HepG2 (cell line): ENCODE measurements around the gene GMPR. TPM values are rescaled to one million over a fixed set of nuclear protein-coding genes. Genes with fewer than 3 reads are reported as not detected.

Experiments
- ATAC-seq: fragments of 200-7000 bp; cut with Tn5 transposase; 3 replicates; pipeline ENCODE4 v1.9.1; 2020; ENCODE audit warnings: mild to moderate bottlenecking, moderate library complexity
- BruUV-seq: library from RNA; stranded (reverse); fragments of 400-500 nt; replicated peaks from 2 replicates; lab custom pipeline; 2021; lab: Mats Ljungman, UMichigan
- CTCF ChIA-PET: fragments of 300-600 bp; formaldehyde crosslinking; extraction: SDS; loops from one replicate; lab custom pipeline; 2021; ENCODE audit warnings: low total read pairs, inconsistent platforms, low intra/inter-chr PET ratio; lab: Yijun Ruan, JAX
- POLR2A ChIA-PET: fragments of 350-600 bp; sonication (Branson Sonifier 250); formaldehyde crosslinking; loops from one replicate; lab custom pipeline; 2020; ENCODE audit warnings: antibody characterized with exemption, inconsistent platforms; lab: Yijun Ruan, JAX
- DNase-seq: peaks from one replicate; pipeline ENCODE4 v3.0.0-alpha.2; 2015; ENCODE audit warnings: low spot score
- FAIRE-seq: peaks from 3 replicates; lab custom pipeline; 2011; peaks lifted over from hg19 to GRCh38; lab: Jason Lieb, UNC
- H2AFZ ChIP-seq: one replicate; pipeline ENCODE4 v1.6.1; 2011; ENCODE audit warnings: low read length, inconsistent platforms
- H3K27ac ChIP-seq: fragments of 300-600 bp; 3 replicates; pipeline ENCODE4 v1.8.0; 2011; ENCODE audit warnings: mixed run types, mild to moderate bottlenecking, mixed read lengths, low read length, inconsistent platforms; ENCODE audit not compliant: insufficient read depth; ENCODE audit errors: extremely low read length
- H3K27me3 ChIP-seq, 2 experiments: fragments of 200-600 bp in 1 of 2; 2 replicates in 1 of 2; 3 replicates in 1 of 2; pipeline versions ENCODE4 v1.6.0 to v1.8.0; 2011; ENCODE audit warnings: low read length in 2 of 2, mild to moderate bottlenecking in 2 of 2, moderate library complexity in 2 of 2, inconsistent platforms in 1 of 2; ENCODE audit not compliant: insufficient read depth in 2 of 2, control insufficient read depth in 1 of 2
- H3K36me3 ChIP-seq, 2 experiments: fragments of 200-600 bp in 1 of 2; replicated peaks in 1 of 2; 2 replicates in 1 of 2; 3 replicates in 1 of 2; pipeline versions ENCODE4 v1.5.1 to v1.8.0; 2011; ENCODE audit warnings: low read length in 2 of 2, inconsistent platforms in 1 of 2; ENCODE audit not compliant: insufficient read depth in 2 of 2, control insufficient read depth in 1 of 2
- H3K4me1 ChIP-seq: 2 replicates; pipeline ENCODE4 v1.5.1; 2012; ENCODE audit warnings: low read length, inconsistent platforms; ENCODE audit not compliant: insufficient read depth
- H3K4me2 ChIP-seq: 2 replicates; pipeline ENCODE4 v1.6.0; 2011; ENCODE audit warnings: low read depth, low read length, inconsistent platforms
- H3K4me3 ChIP-seq, 3 experiments: fragments of 200-600 bp in 1 of 3; sonication (generic), shearing (Covaris generic) in 1 of 3; replicated peaks in 1 of 3; 2 replicates each; pipeline ENCODE4 v1.5.1; 2011 to 2016; ENCODE audit warnings: low read length in 3 of 3, inconsistent platforms in 2 of 3, low read depth in 2 of 3, mild to moderate bottlenecking in 2 of 3, control low read depth in 1 of 3, mixed read lengths in 1 of 3; ENCODE audit not compliant: insufficient read depth in 1 of 3
- H3K79me2 ChIP-seq: one replicate; pipeline ENCODE4 v1.6.1; 2011; ENCODE audit warnings: low read length, inconsistent platforms; ENCODE audit not compliant: insufficient read depth
- H3K9ac ChIP-seq: 2 replicates; pipeline ENCODE4 v1.6.0; 2011; ENCODE audit warnings: mild to moderate bottlenecking, low read depth, low read length, inconsistent platforms; ENCODE audit not compliant: insufficient read depth
- H3K9me3 ChIP-seq: 2 replicates; pipeline ENCODE4 v1.5.1; 2012; ENCODE audit warnings: mild to moderate bottlenecking, low read length
- H4K20me1 ChIP-seq: 2 replicates; pipeline ENCODE4 v1.6.0; 2011; ENCODE audit warnings: inconsistent platforms, mild to moderate bottlenecking, low read length, moderate library complexity; ENCODE audit not compliant: insufficient read depth
- ARID5B ChIP-seq: IDR thresholded peaks from 2 replicates; pipeline ENCODE4 v1.4.0; 2020; ENCODE audit warnings: mild to moderate bottlenecking, missing genetic modification reagents
- BRD4 ChIP-seq: sonication (generic); formaldehyde crosslinking; IDR thresholded peaks from 2 replicates; pipeline ENCODE4 v1.4.0; 2020; ENCODE audit warnings: missing genetic modification reagents
- FOXK1 ChIP-seq: sonication (generic); formaldehyde crosslinking; IDR thresholded peaks from 2 replicates; pipeline ENCODE4 v1.4.0; 2020; ENCODE audit warnings: low read depth, missing genetic modification reagents, borderline replicate concordance
- GZF1 ChIP-seq: sonication (generic); formaldehyde crosslinking; IDR thresholded peaks from 2 replicates; pipeline ENCODE4 v1.5.1; 2020; ENCODE audit warnings: mild to moderate bottlenecking, missing genetic modification reagents
- MED1 ChIP-seq: sonication (generic); formaldehyde crosslinking; IDR thresholded peaks from 2 replicates; pipeline ENCODE4 v1.4.0; 2020; ENCODE audit warnings: missing genetic modification reagents
- MLX ChIP-seq: IDR thresholded peaks from 2 replicates; pipeline ENCODE4 v1.6.1; 2016
- PAXIP1 ChIP-seq: sonication (generic); formaldehyde crosslinking; conservative IDR thresholded peaks from 2 replicates; pipeline ENCODE4 v1.4.0; 2020; ENCODE audit warnings: mild to moderate bottlenecking, missing genetic modification reagents, moderate library complexity
- PPARG ChIP-seq: conservative IDR thresholded peaks from 2 replicates; pipeline ENCODE4 v1.6.1; 2016; ENCODE audit warnings: missing biosample characterization, missing genetic modification reagents
- RARA ChIP-seq: IDR thresholded peaks from 2 replicates; pipeline ENCODE4 v1.6.1; 2016; ENCODE audit warnings: missing genetic modification reagents, missing compliant biosample characterization
- RFX5 ChIP-seq: IDR thresholded peaks from 2 replicates; pipeline ENCODE4 v1.6.1; 2011; ENCODE audit warnings: low read depth, low read length, improper control_type of control experiment
- YEATS2 ChIP-seq: sonication (generic); formaldehyde crosslinking; IDR thresholded peaks from 2 replicates; pipeline ENCODE4 v1.4.0; 2020; ENCODE audit warnings: missing genetic modification reagents, borderline replicate concordance
- ZNF205 ChIP-seq: IDR thresholded peaks from 2 replicates; pipeline ENCODE4 v1.6.1; 2018; ENCODE audit warnings: missing biosample characterization, missing genetic modification reagents
- ZNF251 ChIP-seq: sonication (generic); formaldehyde crosslinking; IDR thresholded peaks from 2 replicates; pipeline ENCODE4 v1.9.0; 2021; ENCODE audit warnings: mild to moderate bottlenecking, missing genetic modification reagents
- ZNF431 ChIP-seq: sonication (generic); formaldehyde crosslinking; IDR thresholded peaks from 2 replicates; pipeline ENCODE4 v1.9.0; 2022; ENCODE audit warnings: missing genetic modification reagents, low read depth, mild to moderate bottlenecking, borderline replicate concordance
- ZNF710 ChIP-seq: sonication (generic); formaldehyde crosslinking; IDR thresholded peaks from 2 replicates; pipeline ENCODE4 v1.5.0; 2020; ENCODE audit warnings: mild to moderate bottlenecking, missing genetic modification reagents, borderline replicate concordance
- WGBS: methylation state at CpG from one replicate; pipeline ENCODE4 v1.1.6; 2017; ENCODE audit warnings: low lambda C conversion rate; 5-methylcytosine and 5-hydroxymethylcytosine counted together
- in situ Hi-C: cut with HindIII; loops from 2 replicates; pipeline ENCODE4 v1.10.0; 2017; ENCODE audit warnings: low pct_unique_long_range_greater_than_20kb; ENCODE audit not compliant: extremely low pct_ligation_motif_present
- intact Hi-C: fragments of 100-400 bp; cut with micrococcal nuclease; formaldehyde crosslinking; loops from one replicate; pipeline ENCODE4 v1.10.0; 2022; ENCODE audit not compliant: unreplicated experiment
- polyA plus RNA-seq, 8 experiments: library from polyadenylated mRNA; depleted of rRNA in 3 of 8; stranded (reverse) in 7 of 8; unstranded in 1 of 8; fragments of >200 nt; fragmentation: Illumina TruSeq in 4 of 8; extraction: Trizol in 4 of 8; gene quantifications; 2 replicates each; pipeline versions ENCODE4 v1.2.1 to v1.2.3, GENCODE V29; 2011 to 2016; ENCODE audit warnings: low read depth in 4 of 8, missing spikeins in 1 of 8, mixed read lengths in 1 of 8; ENCODE audit not compliant: insufficient read depth in 1 of 8
- total RNA-seq, 5 experiments: library from RNA; depleted of rRNA; stranded (reverse); fragments of >200 nt; fragmentation: Illumina TruSeq; extraction: Trizol; gene quantifications; 2 replicates each; pipeline ENCODE4 v1.2.3, GENCODE V29; 2016; ENCODE audit warnings: low read depth in 1 of 5

Gene GMPR
- total and polyA plus RNA-seq, 2 of the 13 experiments (the other 11 are each of a cell fraction or from before 2014, with no cell fraction given): not detected

GRCh38 chr6:16305246-16305725, 66.9 kb downstream of the GMPR start:
- 42% methylated on average over 7 of the region's 7 CpGs for WGBS
- TF ChIP-seq GZF1 (no peak), BRD4 (CRISPR knock-in tag) (no peak), ZNF205 (0 out of 2 replicates have a peak, but pooled peaks have one; percentile 25), MED1 (CRISPR knock-in tag) (peak; percentile 41; the same call in 1 of the 2 replicates), ZNF431 (no peak), RFX5 (no peak), MLX (CRISPR knock-in tag) (peak; percentile 43; the same call in 1 of the 2 replicates), PPARG (CRISPR knock-in tag) (0 out of 2 replicates have a peak, but pooled peaks have one; percentile 45), ARID5B (peak; percentile 79), YEATS2 (no peak), ZNF710 (CRISPR knock-in tag) (no peak), FOXK1 (CRISPR knock-in tag) (0 out of 2 replicates have a peak, but pooled peaks have one; percentile 16), ZNF251 (CRISPR knock-in tag) (no peak), RARA (peak; percentile 65), PAXIP1 (CRISPR knock-in tag) (peak; percentile 64)

More at GRCh38 chr6:16305246-16305725, 66.9 kb downstream of the GMPR start:
- Histone ChIP-seq H3K79me2 (no peaks in the 10 kb centered on the region), H2AFZ (no peak overlapping the region), H3K4me1 (peaks cover 38% of the 10 kb centered on the region), H3K9me3 (no peaks in the 10 kb centered on the region), H4K20me1 (no peaks in the 10 kb centered on the region), H3K9ac (no peak overlapping the region), H3K4me2 (no peak overlapping the region), H3K4me3 (no peak overlapping the region), H3K27me3 (no peaks in the 10 kb centered on the region), H3K36me3 (peaks cover 6 to 12% of the 10 kb centered on the region in 2 experiments; a peak in 3 of 5 replicates), H3K27ac (peak overlapping the region; percentile 19)
- ChIA-PET CTCF (no interaction called here), POLR2A (no interaction called here)
- BruUV-seq: no TSS peak
- DNase-seq (peak; percentile 88), ATAC-seq (peak; percentile 87), FAIRE-seq (peak; percentile 82)
- intact Hi-C loops (no loop called here), in situ Hi-C loops (no loop called here)
